Measurements from ENCODE around the gene IL16.
"Not testable (repeated sequence)": the region's sequence is repeated elsewhere in the genome, so short reads cannot be mapped to it uniquely, and the experiment has no call there.

The IL16 gene

GRCh38 chr15:81157195-81157938 is 39.3 kb upstream of the IL16 start:
- H3K4me3 ChIP-seq (replicated peaks; ENCODE audit: low read depth, low read length), result no peak overlapping the region
- no peak for TF ChIP-seq CTCF (IDR thresholded peaks at IDR 0.05; ENCODE audit: low read length, missing control alignments)

GRCh38 chr15:81157939-81158223 is 38.8 kb upstream of the IL16 start:
- no peak for TF ChIP-seq CTCF (IDR thresholded peaks at IDR 0.05; ENCODE audit: low read length, missing control alignments)
- H3K4me3 ChIP-seq (replicated peaks; ENCODE audit: low read depth, low read length), result no peak overlapping the region
- DNase-seq (ENCODE audit: low read depth), result no peak

More at GRCh38 chr15:81157195-81157938, 39.3 kb upstream of the IL16 start:
- DNase-seq (ENCODE audit: low read depth), result peak; percentile 29

GRCh38 chr15:81158561-81158960 is 38.1 kb upstream of the IL16 start:
- not testable (repeated sequence) for DNase-seq (ENCODE audit: low read depth); H3K4me3 ChIP-seq (replicated peaks; ENCODE audit: low read depth, low read length)

GRCh38 chr15:81160312-81161159 is 36.1 kb upstream of the IL16 start:
- TF ChIP-seq CTCF (IDR thresholded peaks at IDR 0.05; ENCODE audit: low read length, missing control alignments), result no peak
- peak; percentile 96 for DNase-seq (ENCODE audit: low read depth)
- H3K4me3 ChIP-seq (replicated peaks; ENCODE audit: low read depth, low read length), result no peak overlapping the region

- H3K4me3 ChIP-seq (replicated peaks; ENCODE audit: low read depth, low read length), result no peak overlapping the region
- no peak for TF ChIP-seq CTCF (IDR thresholded peaks at IDR 0.05; ENCODE audit: low read length, missing control alignments)
- no peak for DNase-seq (ENCODE audit: low read depth)
Measured at GRCh38 chr15:81161160-81161673, 35.5 kb upstream of the IL16 start.

GRCh38 chr15:81161851-81162250 is 34.8 kb upstream of the IL16 start:
- no peak overlapping the region for H3K4me3 ChIP-seq (replicated peaks; ENCODE audit: low read depth, low read length)
- no peak for DNase-seq (ENCODE audit: low read depth)
- TF ChIP-seq CTCF (IDR thresholded peaks at IDR 0.05; ENCODE audit: low read length, missing control alignments), result no peak

GRCh38 chr15:81163961-81164800 is 32.5 kb upstream of the IL16 start:
- peak; percentile 19 for TF ChIP-seq CTCF (IDR thresholded peaks at IDR 0.05; ENCODE audit: low read length, missing control alignments)
- DNase-seq (ENCODE audit: low read depth), result peak; percentile 67
- H3K4me3 ChIP-seq (replicated peaks; ENCODE audit: low read depth, low read length), result no peak overlapping the region

All from fibroblast of pulmonary artery (primary cell).